Measurements from ENCODE around the gene WFIKKN1.

WFIKKN1 gene

GRCh38 chr16:638836-639235, 8.1 kb downstream of the WFIKKN1 start:
- Histone ChIP-seq H3K27me3 (ENCODE audit: control insufficient read depth, low read length) (no peaks in the 10 kb centered on the region), H3K79me2 (ENCODE audit: control insufficient read depth, low read length) (peaks cover 55% of the 10 kb centered on the region), H3K9me3 (ENCODE audit: control insufficient read depth, insufficient read depth, low read length) (no peaks in the 10 kb centered on the region), H4K20me1 (ENCODE audit: control insufficient read depth, insufficient read depth, low read depth, low read length) (no peaks in the 10 kb centered on the region), H3K4me2 (ENCODE audit: low read length) (peak overlapping the region; percentile 88), H3K27ac (ENCODE audit: low read depth, low read length) (peak overlapping the region; percentile 89), H3K4me3 (ENCODE audit: low read length) (peak overlapping the region; percentile 64), H3F3A (ENCODE audit: control insufficient read depth, insufficient read depth) (peaks cover 16% of the 10 kb centered on the region), H3K36me3 (ENCODE audit: control insufficient read depth, low read length) (peaks cover 30% of the 10 kb centered on the region), H3K4me1 (ENCODE audit: control insufficient read depth, low read length) (peaks cover 59% of the 10 kb centered on the region), H3K9me2 (replicated peaks; ENCODE audit: control insufficient read depth, low read length) (no peaks in the 10 kb centered on the region)
- TF ChIP-seq CTCF (IDR thresholded peaks at IDR 0.05; ENCODE audit: low read depth, low read length, poor library complexity, severe bottlenecking) (no peak), EZH2phosphoT487 (IDR thresholded peaks at IDR 0.05; ENCODE audit: borderline replicate concordance, low read length) (no peak)

GRCh38 chr16:640614-641013, 9.8 kb downstream of the WFIKKN1 start:
- peaks cover 50% of the 10 kb centered on the region for H3K4me1 ChIP-seq (ENCODE audit: control insufficient read depth, low read length)

GRCh38 chr16:641326-642188, 10.8 kb downstream of the WFIKKN1 start, which contains the start of gene MCRIP2:
MCRIP2 (plus strand) TSS chr16:641828; CDS start chr16:641992, 164 bp downstream.
- H3F3A ChIP-seq (ENCODE audit: control insufficient read depth, insufficient read depth), result peaks cover 15% of the 10 kb centered on the region
- no peaks in the 10 kb centered on the region for H4K20me1 ChIP-seq (ENCODE audit: control insufficient read depth, insufficient read depth, low read depth, low read length)
- no peaks in the 10 kb centered on the region for H3K9me3 ChIP-seq (ENCODE audit: control insufficient read depth, insufficient read depth, low read length)
- peak within 1 kb of the TSS; percentile 52 for H3K27ac ChIP-seq (ENCODE audit: low read depth, low read length)
- H3K4me2 ChIP-seq (ENCODE audit: low read length), result peak within 1 kb of the TSS; percentile 92
- peaks cover 16% of the 10 kb centered on the region for H3K36me3 ChIP-seq (ENCODE audit: control insufficient read depth, low read length)
- peaks cover 59% of the 10 kb centered on the region for H3K79me2 ChIP-seq (ENCODE audit: control insufficient read depth, low read length)
- H3K4me3 ChIP-seq (ENCODE audit: low read length), result peak within 1 kb of the TSS; percentile 92
- no peaks in the 10 kb centered on the region for H3K27me3 ChIP-seq (ENCODE audit: control insufficient read depth, low read length)
- H3K9me2 ChIP-seq (replicated peaks; ENCODE audit: control insufficient read depth, low read length), result no peaks in the 10 kb centered on the region
- no peak for TF ChIP-seq EZH2phosphoT487 (IDR thresholded peaks at IDR 0.05; ENCODE audit: borderline replicate concordance, low read length)
- peaks cover 50% of the 10 kb centered on the region for H3K4me1 ChIP-seq (ENCODE audit: control insufficient read depth, low read length)

More at GRCh38 chr16:640614-641013, 9.8 kb downstream of the WFIKKN1 start:
- Histone ChIP-seq H3K36me3 (ENCODE audit: control insufficient read depth, low read length) (peaks cover 18% of the 10 kb centered on the region), H3K27ac (ENCODE audit: low read depth, low read length) (peak overlapping the region; percentile 52; the same call in 1 of the 2 replicates), H3K27me3 (ENCODE audit: control insufficient read depth, low read length) (no peaks in the 10 kb centered on the region), H3K4me3 (ENCODE audit: low read length) (peak overlapping the region; percentile 92), H3K9me2 (replicated peaks; ENCODE audit: control insufficient read depth, low read length) (no peaks in the 10 kb centered on the region), H3K79me2 (ENCODE audit: control insufficient read depth, low read length) (peaks cover 55% of the 10 kb centered on the region), H3K9me3 (ENCODE audit: control insufficient read depth, insufficient read depth, low read length) (no peaks in the 10 kb centered on the region), H3F3A (ENCODE audit: control insufficient read depth, insufficient read depth) (peaks cover 16% of the 10 kb centered on the region), H4K20me1 (ENCODE audit: control insufficient read depth, insufficient read depth, low read depth, low read length) (no peaks in the 10 kb centered on the region), H3K4me2 (ENCODE audit: low read length) (peak overlapping the region; percentile 92)
- TF ChIP-seq CTCF (IDR thresholded peaks at IDR 0.05; ENCODE audit: low read depth, low read length, poor library complexity, severe bottlenecking), result no peak
- TF ChIP-seq EZH2phosphoT487 (IDR thresholded peaks at IDR 0.05; ENCODE audit: borderline replicate concordance, low read length), result no peak
